ENCODE measurements around the gene PPP2R2C. TPM values are rescaled to one million over a fixed set of nuclear protein-coding genes. Genes with fewer than 3 reads are reported as not detected.
A peak's percentile ranks its signal among the peaks of the same experiment; 100 is the strongest.

The PPP2R2C gene
- total RNA-seq, 1 experiment from 2014 or later: not detected

- CTCF ChIA-PET: no interaction called here
- Histone ChIP-seq H3K9me3 (ENCODE audit: low read depth, low read length, poor library complexity, severe bottlenecking) (no peaks in the 10 kb centered on the region), H3K27ac (ENCODE audit: low read depth, low read length, poor library complexity, severe bottlenecking) (no peak overlapping the region), H3K36me3 (ENCODE audit: insufficient read depth, low read length, poor library complexity, severe bottlenecking) (no peaks in the 10 kb centered on the region), H3K4me1 (ENCODE audit: insufficient read depth, low read length, poor library complexity, severe bottlenecking) (no peaks in the 10 kb centered on the region), H3K4me3 (ENCODE audit: low read depth, low read length, poor library complexity, severe bottlenecking) (no peak overlapping the region), H3K27me3 (replicated peaks; ENCODE audit: insufficient read depth, low read depth, low read length, poor library complexity) (peaks cover 38% of the 10 kb centered on the region)
- DNase-seq (ENCODE audit: low spot score): peak; percentile 30
- intact Hi-C loops (cut with micrococcal nuclease; ENCODE audit: unreplicated experiment): no loop called here
- POLR2A ChIA-PET (ENCODE audit: low non-redundant PET): no interaction called here
- TF ChIP-seq EZH2 (IDR thresholded peaks at IDR 0.05; ENCODE audit: borderline replicate concordance, low read depth, low read length, poor library complexity, severe bottlenecking) (no peak), CTCF (conservative IDR thresholded peaks at IDR 0.05; ENCODE audit: low read depth, low read length) (no peak)
- no TSS peak for BruUV-seq (replicated peaks)
These were observed 99.5 kb downstream of the PPP2R2C start for GRCh38 chr4:6372649-6373525.

- H3K36me3 ChIP-seq (ENCODE audit: insufficient read depth, low read length, poor library complexity, severe bottlenecking): no peaks in the 10 kb centered on the region
- no peak for TF ChIP-seq CTCF (conservative IDR thresholded peaks at IDR 0.05; ENCODE audit: low read depth, low read length)
- no peak for TF ChIP-seq EZH2 (IDR thresholded peaks at IDR 0.05; ENCODE audit: borderline replicate concordance, low read depth, low read length, poor library complexity, severe bottlenecking)
- no peak overlapping the region for H3K4me3 ChIP-seq (ENCODE audit: low read depth, low read length, poor library complexity, severe bottlenecking)
- peaks cover 47% of the 10 kb centered on the region for H3K27me3 ChIP-seq (replicated peaks; ENCODE audit: insufficient read depth, low read depth, low read length, poor library complexity)
- ChIA-PET CTCF (no interaction called here), POLR2A (ENCODE audit: low non-redundant PET) (no interaction called here)
- no peak overlapping the region for H3K27ac ChIP-seq (ENCODE audit: low read depth, low read length, poor library complexity, severe bottlenecking)
- BruUV-seq (replicated peaks): no TSS peak
- intact Hi-C loops (cut with micrococcal nuclease; ENCODE audit: unreplicated experiment): no loop called here
- DNase-seq (ENCODE audit: low spot score): no peak
- H3K9me3 ChIP-seq (ENCODE audit: low read depth, low read length, poor library complexity, severe bottlenecking): no peaks in the 10 kb centered on the region
- no peaks in the 10 kb centered on the region for H3K4me1 ChIP-seq (ENCODE audit: insufficient read depth, low read length, poor library complexity, severe bottlenecking)
These were observed 100.6 kb downstream of the PPP2R2C start for GRCh38 chr4:6371812-6372211.

- no TSS peak for BruUV-seq (replicated peaks)
- H3K4me3 ChIP-seq (ENCODE audit: low read depth, low read length, poor library complexity, severe bottlenecking): no peak overlapping the region
- intact Hi-C loops (cut with micrococcal nuclease; ENCODE audit: unreplicated experiment): no loop called here
- no peaks in the 10 kb centered on the region for H3K9me3 ChIP-seq (ENCODE audit: low read depth, low read length, poor library complexity, severe bottlenecking)
- no peaks in the 10 kb centered on the region for H3K36me3 ChIP-seq (ENCODE audit: insufficient read depth, low read length, poor library complexity, severe bottlenecking)
- no peak for DNase-seq (ENCODE audit: low spot score)
- no peak for TF ChIP-seq CTCF (conservative IDR thresholded peaks at IDR 0.05; ENCODE audit: low read depth, low read length)
- no peak overlapping the region for H3K27ac ChIP-seq (ENCODE audit: low read depth, low read length, poor library complexity, severe bottlenecking)
- H3K4me1 ChIP-seq (ENCODE audit: insufficient read depth, low read length, poor library complexity, severe bottlenecking): no peaks in the 10 kb centered on the region
- POLR2A ChIA-PET (ENCODE audit: low non-redundant PET): no interaction called here
- CTCF ChIA-PET: no interaction called here
- peaks cover 48% of the 10 kb centered on the region for H3K27me3 ChIP-seq (replicated peaks; ENCODE audit: insufficient read depth, low read depth, low read length, poor library complexity)
These were observed 101.1 kb downstream of the PPP2R2C start for GRCh38 chr4:6371271-6371670.
